ENCODE data around the gene HOATZ. TPM values are rescaled to one million over a fixed set of nuclear protein-coding genes. Genes with fewer than 3 reads are reported as not detected.

HOATZ gene
- polyA plus RNA-seq, 2 donors, result not detected

- H3K27me3 ChIP-seq (ENCODE audit: control insufficient read depth in 1 of 2, insufficient read depth in 2 of 2, low read length in 2 of 2), result no peaks in the 10 kb centered on the region
- no peaks in the 10 kb centered on the region for H3K4me1 ChIP-seq (ENCODE audit: control insufficient read depth in 2 of 2, insufficient read depth in 2 of 2, low read length in 1 of 2)
- H3K9me3 ChIP-seq (ENCODE audit: control insufficient read depth in 2 of 2, insufficient read depth in 1 of 2, low read depth in 1 of 2, low read length in 1 of 2), result no peaks in the 10 kb centered on the region
- no peak overlapping the region for H3K4me3 ChIP-seq (ENCODE audit: low read depth in 1 of 2, low read length in 2 of 2)
- WGBS, 2 donors, result 59 to 64% methylated on average over 4 of the region's 4 CpGs
- no peaks in the 10 kb centered on the region for H3K36me3 ChIP-seq (ENCODE audit: control insufficient read depth in 2 of 2, insufficient read depth in 2 of 2, low read length in 1 of 2)
- H3K27ac ChIP-seq (ENCODE audit: low read depth in 2 of 2, low read length in 1 of 2), result no peak overlapping the region
Observed at GRCh38 chr11:111582881-111583280, 68.3 kb downstream of the HOATZ start.

GRCh38 chr11:111585371-111585770 is 70.8 kb downstream of the HOATZ start:
- no peaks in the 10 kb centered on the region for H3K36me3 ChIP-seq (ENCODE audit: control insufficient read depth in 2 of 2, insufficient read depth in 2 of 2, low read length in 1 of 2)
- 49 to 53% methylated on average over 2 of the region's 2 CpGs for WGBS, 2 donors
- no peaks in the 10 kb centered on the region for H3K9me3 ChIP-seq (ENCODE audit: control insufficient read depth in 2 of 2, insufficient read depth in 1 of 2, low read depth in 1 of 2, low read length in 1 of 2)
- no peaks in the 10 kb centered on the region for H3K27me3 ChIP-seq (ENCODE audit: control insufficient read depth in 1 of 2, insufficient read depth in 2 of 2, low read length in 2 of 2)
- H3K4me1 ChIP-seq (ENCODE audit: control insufficient read depth in 2 of 2, insufficient read depth in 2 of 2, low read length in 1 of 2), result no peaks in the 10 kb centered on the region
- no peak overlapping the region for H3K4me3 ChIP-seq (ENCODE audit: low read depth in 1 of 2, low read length in 2 of 2)
- H3K27ac ChIP-seq (ENCODE audit: low read depth in 2 of 2, low read length in 1 of 2), result no peak overlapping the region

- no peaks in the 10 kb centered on the region for H3K4me1 ChIP-seq (ENCODE audit: control insufficient read depth in 2 of 2, insufficient read depth in 2 of 2, low read length in 1 of 2)
- H3K36me3 ChIP-seq (ENCODE audit: control insufficient read depth in 2 of 2, insufficient read depth in 2 of 2, low read length in 1 of 2), result no peaks in the 10 kb centered on the region
- WGBS, 2 donors, result 13 to 15% methylated on average over 1 of the region's 1 CpG
- no peak overlapping the region for H3K27ac ChIP-seq (ENCODE audit: low read depth in 2 of 2, low read length in 1 of 2)
- H3K9me3 ChIP-seq (ENCODE audit: control insufficient read depth in 2 of 2, insufficient read depth in 1 of 2, low read depth in 1 of 2, low read length in 1 of 2), result no peaks in the 10 kb centered on the region
- no peak overlapping the region for H3K4me3 ChIP-seq (ENCODE audit: low read depth in 1 of 2, low read length in 2 of 2)
- H3K27me3 ChIP-seq (ENCODE audit: control insufficient read depth in 1 of 2, insufficient read depth in 2 of 2, low read length in 2 of 2), result no peaks in the 10 kb centered on the region
Observed at GRCh38 chr11:111586388-111586831, 71.8 kb downstream of the HOATZ start.

Other genes starting within 250 kb of the HOATZ start
- gene POU2AF3, start 216.2 kb upstream of the HOATZ start, polyA plus RNA-seq, result 1 to 10 TPM; 3.8 to 4.0 TPM
- gene POU2AF1, start 135.5 kb upstream of the HOATZ start, polyA plus RNA-seq, result under 1 TPM; 0.55 to 0.73 TPM
- not detected for gene BTG4, start 2.4 kb upstream of the HOATZ start, polyA plus RNA-seq
- 1 to 10 TPM; 1.4 to 2.9 TPM for gene LAYN, start 25.9 kb downstream of the HOATZ start, polyA plus RNA-seq
- 1 to 10 TPM; 2.7 to 2.8 TPM for gene SIK2, start 87.7 kb downstream of the HOATZ start, polyA plus RNA-seq